ENCODE data around the gene PCDH9. TPM values are rescaled to one million over a fixed set of nuclear protein-coding genes. Genes with fewer than 3 reads are reported as not detected.

PCDH9 gene, protein sequence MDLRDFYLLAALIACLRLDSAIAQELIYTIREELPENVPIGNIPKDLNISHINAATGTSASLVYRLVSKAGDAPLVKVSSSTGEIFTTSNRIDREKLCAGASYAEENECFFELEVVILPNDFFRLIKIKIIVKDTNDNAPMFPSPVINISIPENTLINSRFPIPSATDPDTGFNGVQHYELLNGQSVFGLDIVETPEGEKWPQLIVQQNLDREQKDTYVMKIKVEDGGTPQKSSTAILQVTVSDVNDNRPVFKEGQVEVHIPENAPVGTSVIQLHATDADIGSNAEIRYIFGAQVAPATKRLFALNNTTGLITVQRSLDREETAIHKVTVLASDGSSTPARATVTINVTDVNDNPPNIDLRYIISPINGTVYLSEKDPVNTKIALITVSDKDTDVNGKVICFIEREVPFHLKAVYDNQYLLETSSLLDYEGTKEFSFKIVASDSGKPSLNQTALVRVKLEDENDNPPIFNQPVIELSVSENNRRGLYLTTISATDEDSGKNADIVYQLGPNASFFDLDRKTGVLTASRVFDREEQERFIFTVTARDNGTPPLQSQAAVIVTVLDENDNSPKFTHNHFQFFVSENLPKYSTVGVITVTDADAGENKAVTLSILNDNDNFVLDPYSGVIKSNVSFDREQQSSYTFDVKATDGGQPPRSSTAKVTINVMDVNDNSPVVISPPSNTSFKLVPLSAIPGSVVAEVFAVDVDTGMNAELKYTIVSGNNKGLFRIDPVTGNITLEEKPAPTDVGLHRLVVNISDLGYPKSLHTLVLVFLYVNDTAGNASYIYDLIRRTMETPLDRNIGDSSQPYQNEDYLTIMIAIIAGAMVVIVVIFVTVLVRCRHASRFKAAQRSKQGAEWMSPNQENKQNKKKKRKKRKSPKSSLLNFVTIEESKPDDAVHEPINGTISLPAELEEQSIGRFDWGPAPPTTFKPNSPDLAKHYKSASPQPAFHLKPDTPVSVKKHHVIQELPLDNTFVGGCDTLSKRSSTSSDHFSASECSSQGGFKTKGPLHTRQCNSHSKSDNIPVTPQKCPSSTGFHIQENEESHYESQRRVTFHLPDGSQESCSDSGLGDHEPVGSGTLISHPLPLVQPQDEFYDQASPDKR (N-terminal part only)
- under 1 TPM; 0.13 to 0.38 (median 0.13) TPM for total RNA-seq

GRCh38 chr13:67229481-67230403 is at the start of gene PCDH9:
Gene PCDH9, minus strand, starts transcription at chr13:67230336. Its CDS starts 1,896 bp downstream, at chr13:67228440.
- H3K9me3 Mint-ChIP-seq, result no peaks in the 10 kb centered on the region
- peaks cover 10% of the 10 kb centered on the region for H3K4me1 Mint-ChIP-seq (ENCODE audit: low read depth)
- no peaks in the 10 kb centered on the region for H3K36me3 Mint-ChIP-seq (ENCODE audit: insufficient read depth)
- DNase-seq, result no peak
- peaks cover 22% of the 10 kb centered on the region for H3K27me3 Mint-ChIP-seq (ENCODE audit: low read depth)
- no peak within 1 kb of the TSS for H3K4me3 Mint-ChIP-seq
- ATAC-seq, result peak; percentile 7 to 12

- Mint-ChIP-seq H3K4me3 (no peak overlapping the region), H3K4me1 (ENCODE audit: low read depth) (no peaks in the 10 kb centered on the region), H3K27me3 (ENCODE audit: low read depth) (no peaks in the 10 kb centered on the region), H3K9me3 (peaks cover 4% of the 10 kb centered on the region), H3K36me3 (ENCODE audit: insufficient read depth) (no peaks in the 10 kb centered on the region)
- no peak for ATAC-seq
- DNase-seq, result no peak
These were observed 48.1 kb upstream of the PCDH9 start for GRCh38 chr13:67278235-67278634.

DNA sequence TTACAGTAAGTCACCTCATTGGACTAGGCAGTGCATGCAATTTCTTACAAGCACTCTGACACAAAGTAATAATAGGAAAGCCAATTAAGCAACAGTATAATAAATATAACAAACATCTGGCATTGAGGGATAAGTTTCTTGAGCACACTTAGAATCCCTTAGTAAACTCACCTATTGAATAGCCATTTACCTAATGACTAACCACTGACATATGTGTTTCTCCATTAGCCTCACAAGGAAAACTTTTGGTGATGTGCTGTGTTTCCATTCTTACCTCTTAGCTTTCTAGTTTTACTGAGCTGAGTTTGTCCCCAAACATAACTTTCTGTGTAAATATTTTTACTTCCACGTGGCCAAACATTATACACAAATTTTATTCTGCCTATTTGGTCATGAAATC is 47.4 kb upstream of the PCDH9 start:
- H3K27me3 Mint-ChIP-seq (ENCODE audit: low read depth), result no peaks in the 10 kb centered on the region
- H3K36me3 Mint-ChIP-seq (ENCODE audit: insufficient read depth), result no peaks in the 10 kb centered on the region
- DNase-seq (no peak), ATAC-seq (no peak)
- H3K9me3 Mint-ChIP-seq, result peaks cover 4% of the 10 kb centered on the region
- no peak overlapping the region for H3K4me3 Mint-ChIP-seq
- no peaks in the 10 kb centered on the region for H3K4me1 Mint-ChIP-seq (ENCODE audit: low read depth)

DNA sequence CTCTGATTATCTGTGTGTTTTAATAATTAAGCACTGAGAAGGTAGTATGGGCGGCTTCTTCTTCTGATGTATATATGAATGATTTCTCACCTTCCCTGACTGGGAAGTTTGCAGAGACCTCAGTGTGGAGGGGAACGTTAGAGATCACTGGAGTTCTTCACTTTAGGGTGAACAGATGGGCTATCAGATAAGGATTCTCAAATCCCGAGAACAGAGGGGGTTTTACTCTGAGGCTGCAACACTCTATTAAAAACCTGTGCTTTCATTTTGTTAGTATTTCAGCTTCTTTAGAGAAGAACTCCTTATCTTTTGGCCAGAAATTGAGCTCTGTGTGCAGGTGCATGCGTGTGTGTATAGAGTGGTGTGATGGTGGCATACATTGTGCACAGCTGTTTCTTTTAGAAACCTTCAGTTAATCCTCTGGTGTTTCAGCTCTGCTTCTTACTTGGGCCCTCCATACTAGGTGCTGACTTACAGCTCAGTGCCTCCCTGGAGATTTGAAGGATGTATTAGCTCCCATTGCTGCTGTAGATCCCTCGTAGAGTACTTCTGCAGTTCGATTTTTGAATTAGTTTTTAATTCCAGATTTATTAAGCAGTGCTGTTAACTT is 45.3 kb upstream of the PCDH9 start:
- Mint-ChIP-seq H3K9me3 (peaks cover 4% of the 10 kb centered on the region), H3K4me3 (no peak overlapping the region), H3K4me1 (ENCODE audit: low read depth) (no peaks in the 10 kb centered on the region), H3K27me3 (ENCODE audit: low read depth) (no peaks in the 10 kb centered on the region), H3K36me3 (ENCODE audit: insufficient read depth) (no peaks in the 10 kb centered on the region)
- DNase-seq (no peak), ATAC-seq (no peak)

DNA sequence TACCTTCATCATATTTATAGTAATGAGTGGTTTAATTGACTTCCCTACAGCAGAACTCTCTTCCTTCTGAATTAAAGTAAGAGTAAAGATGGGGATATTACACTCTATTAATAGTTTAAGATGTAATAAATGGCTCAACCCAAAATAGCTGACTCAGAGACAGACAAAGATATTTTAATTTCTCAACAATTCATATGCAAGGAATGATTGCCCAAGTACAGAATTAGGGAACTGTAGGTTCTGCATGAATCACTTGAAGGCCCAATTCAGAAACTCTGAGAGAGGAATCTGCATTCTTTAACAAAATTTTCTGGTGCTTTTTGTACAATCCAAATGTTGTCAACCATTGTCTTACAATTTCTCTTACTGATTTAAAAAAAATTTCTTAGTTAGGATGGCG is 42.9 kb upstream of the PCDH9 start:
- Mint-ChIP-seq H3K27me3 (ENCODE audit: low read depth) (no peaks in the 10 kb centered on the region), H3K4me1 (ENCODE audit: low read depth) (no peaks in the 10 kb centered on the region), H3K4me3 (no peak overlapping the region), H3K36me3 (ENCODE audit: insufficient read depth) (no peaks in the 10 kb centered on the region), H3K9me3 (peaks cover 4% of the 10 kb centered on the region)
- no peak for DNase-seq
- no peak for ATAC-seq

- H3K9me3 Mint-ChIP-seq, result no peaks in the 10 kb centered on the region
These were observed 37.0 kb upstream of the PCDH9 start for GRCh38 chr13:67267136-67267535.

GRCh38 chr13:67259208-67259607 is 29.1 kb upstream of the PCDH9 start:
- Mint-ChIP-seq H3K9me3 (no peaks in the 10 kb centered on the region), H3K4me1 (ENCODE audit: low read depth) (no peaks in the 10 kb centered on the region), H3K4me3 (no peak overlapping the region), H3K36me3 (ENCODE audit: insufficient read depth) (no peaks in the 10 kb centered on the region), H3K27me3 (ENCODE audit: low read depth) (peaks cover 2% of the 10 kb centered on the region)
- DNase-seq (no peak), ATAC-seq (no peak)

More at GRCh38 chr13:67267136-67267535, 37.0 kb upstream of the PCDH9 start:
- H3K4me3 Mint-ChIP-seq, result no peak overlapping the region
- no peaks in the 10 kb centered on the region for H3K27me3 Mint-ChIP-seq (ENCODE audit: low read depth)
- H3K4me1 Mint-ChIP-seq (ENCODE audit: low read depth), result no peaks in the 10 kb centered on the region
- no peaks in the 10 kb centered on the region for H3K36me3 Mint-ChIP-seq (ENCODE audit: insufficient read depth)
- no peak for DNase-seq
- no peak for ATAC-seq

DNA sequence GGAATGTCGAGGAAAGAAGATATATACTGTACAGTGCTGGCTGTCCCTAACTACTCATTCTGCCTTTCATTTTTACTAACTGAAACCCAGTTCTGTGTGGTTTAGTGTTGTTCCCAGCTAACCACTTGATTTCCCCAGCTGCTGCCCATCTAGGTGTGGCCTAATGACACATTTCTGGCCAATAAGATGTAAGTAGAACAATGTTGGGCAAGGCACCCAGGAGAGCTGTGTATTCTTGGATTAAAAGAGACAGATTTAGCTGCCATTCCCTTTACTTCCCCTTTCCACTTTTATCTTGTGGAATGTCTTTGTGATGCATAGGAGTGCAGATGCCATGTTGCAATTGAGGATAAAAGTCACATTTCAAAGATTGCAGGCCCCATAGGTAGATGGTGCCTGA is 28.3 kb upstream of the PCDH9 start:
- Mint-ChIP-seq H3K9me3 (no peaks in the 10 kb centered on the region), H3K4me3 (no peak overlapping the region), H3K4me1 (ENCODE audit: low read depth) (no peaks in the 10 kb centered on the region), H3K27me3 (ENCODE audit: low read depth) (peaks cover 2% of the 10 kb centered on the region), H3K36me3 (ENCODE audit: insufficient read depth) (no peaks in the 10 kb centered on the region)
- DNase-seq (no peak), ATAC-seq (no peak)

GRCh38 chr13:67238861-67239260 is 8.7 kb upstream of the PCDH9 start:
- H3K4me1 Mint-ChIP-seq (ENCODE audit: low read depth), result no peaks in the 10 kb centered on the region
- H3K4me3 Mint-ChIP-seq, result no peak overlapping the region
- DNase-seq (no peak), ATAC-seq (no peak)
- H3K9me3 Mint-ChIP-seq, result no peaks in the 10 kb centered on the region
- no peaks in the 10 kb centered on the region for H3K27me3 Mint-ChIP-seq (ENCODE audit: low read depth)
- H3K36me3 Mint-ChIP-seq (ENCODE audit: insufficient read depth), result no peaks in the 10 kb centered on the region

GRCh38 chr13:67238277-67238859 is 8.2 kb upstream of the PCDH9 start:
- Mint-ChIP-seq H3K27me3 (ENCODE audit: low read depth) (no peaks in the 10 kb centered on the region), H3K4me3 (no peak overlapping the region), H3K9me3 (no peaks in the 10 kb centered on the region), H3K4me1 (ENCODE audit: low read depth) (no peaks in the 10 kb centered on the region), H3K36me3 (ENCODE audit: insufficient read depth) (no peaks in the 10 kb centered on the region)
- no peak for ATAC-seq
- no peak for DNase-seq

GRCh38 chr13:67235265-67235664 is 5.1 kb upstream of the PCDH9 start:
- DNase-seq (no peak), ATAC-seq (no peak)
- Mint-ChIP-seq H3K9me3 (no peaks in the 10 kb centered on the region), H3K36me3 (ENCODE audit: insufficient read depth) (no peaks in the 10 kb centered on the region), H3K4me3 (no peak overlapping the region), H3K4me1 (ENCODE audit: low read depth) (peaks cover 8% of the 10 kb centered on the region), H3K27me3 (ENCODE audit: low read depth) (peaks cover 5% of the 10 kb centered on the region)

- H3K27me3 Mint-ChIP-seq (ENCODE audit: low read depth), result peaks cover 13% of the 10 kb centered on the region
- peaks cover 10% of the 10 kb centered on the region for H3K4me1 Mint-ChIP-seq (ENCODE audit: low read depth)
- DNase-seq (no peak), ATAC-seq (no peak)
- no peak overlapping the region for H3K4me3 Mint-ChIP-seq
- H3K36me3 Mint-ChIP-seq (ENCODE audit: insufficient read depth), result no peaks in the 10 kb centered on the region
- H3K9me3 Mint-ChIP-seq, result no peaks in the 10 kb centered on the region
These were observed 2.2 kb upstream of the PCDH9 start for GRCh38 chr13:67232384-67232783.
